ENCODE results near the gene GPHN.

Gene GPHN

GRCh38 chr14:66595394-66595793 lies 87.4 kb downstream of the GPHN start:
- TF ChIP-seq, protein P1, sequence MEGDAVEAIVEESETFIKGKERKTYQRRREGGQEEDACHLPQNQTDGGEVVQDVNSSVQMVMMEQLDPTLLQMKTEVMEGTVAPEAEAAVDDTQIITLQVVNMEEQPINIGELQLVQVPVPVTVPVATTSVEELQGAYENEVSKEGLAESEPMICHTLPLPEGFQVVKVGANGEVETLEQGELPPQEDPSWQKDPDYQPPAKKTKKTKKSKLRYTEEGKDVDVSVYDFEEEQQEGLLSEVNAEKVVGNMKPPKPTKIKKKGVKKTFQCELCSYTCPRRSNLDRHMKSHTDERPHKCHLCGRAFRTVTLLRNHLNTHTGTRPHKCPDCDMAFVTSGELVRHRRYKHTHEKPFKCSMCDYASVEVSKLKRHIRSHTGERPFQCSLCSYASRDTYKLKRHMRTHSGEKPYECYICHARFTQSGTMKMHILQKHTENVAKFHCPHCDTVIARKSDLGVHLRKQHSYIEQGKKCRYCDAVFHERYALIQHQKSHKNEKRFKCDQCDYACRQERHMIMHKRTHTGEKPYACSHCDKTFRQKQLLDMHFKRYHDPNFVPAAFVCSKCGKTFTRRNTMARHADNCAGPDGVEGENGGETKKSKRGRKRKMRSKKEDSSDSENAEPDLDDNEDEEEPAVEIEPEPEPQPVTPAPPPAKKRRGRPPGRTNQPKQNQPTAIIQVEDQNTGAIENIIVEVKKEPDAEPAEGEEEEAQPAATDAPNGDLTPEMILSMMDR (IDR thresholded peaks at IDR 0.05; ENCODE audit: low read depth, low read length, missing control alignments), result no peak
- no peak for DNase-seq (ENCODE audit: low read depth)

GRCh38 chr14:66596241-66596985 lies 88.5 kb downstream of the GPHN start:
- TF ChIP-seq, protein P1 (IDR thresholded peaks at IDR 0.05; ENCODE audit: low read depth, low read length, missing control alignments), result no peak
- no peak for DNase-seq (ENCODE audit: low read depth)

More at GRCh38 chr14:66595394-66595793, 87.4 kb downstream of the GPHN start:
- no peak overlapping the region for H3K4me3 ChIP-seq (ENCODE audit: low read depth, low read length)

DNA sequence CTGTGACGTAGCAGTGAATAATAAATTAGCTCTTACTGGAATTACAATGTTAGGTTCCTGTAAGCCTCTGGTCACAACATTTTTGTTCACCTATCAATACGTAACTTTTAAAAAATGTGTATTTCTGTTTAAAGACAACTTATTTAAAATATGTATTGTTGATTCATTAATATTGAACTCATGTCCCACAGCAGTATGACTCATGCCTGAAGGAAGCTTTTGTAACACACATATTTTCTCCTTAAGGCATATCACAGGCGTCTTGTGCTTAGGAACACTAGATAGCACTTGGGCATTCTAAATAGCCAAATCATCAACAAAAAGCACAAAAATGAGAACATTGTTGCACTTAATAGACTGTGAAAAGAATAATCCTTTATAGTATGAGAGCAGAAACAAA lies 92.5 kb downstream of the GPHN start:
- TF ChIP-seq, protein P1 (IDR thresholded peaks at IDR 0.05; ENCODE audit: low read depth, low read length, missing control alignments), result no peak
- DNase-seq (ENCODE audit: low read depth), result no peak
- no peak overlapping the region for H3K4me3 ChIP-seq (ENCODE audit: low read depth, low read length)

More at GRCh38 chr14:66596241-66596985, 88.5 kb downstream of the GPHN start:
- H3K4me3 ChIP-seq (ENCODE audit: low read depth, low read length), result no peak overlapping the region

GRCh38 chr14:66601932-66602578 lies 94.1 kb downstream of the GPHN start:
- no peak overlapping the region for H3K4me3 ChIP-seq (ENCODE audit: low read depth, low read length)
- TF ChIP-seq, protein P1 (IDR thresholded peaks at IDR 0.05; ENCODE audit: low read depth, low read length, missing control alignments), result no peak
- DNase-seq (ENCODE audit: low read depth), result no peak

GRCh38 chr14:66603945-66604344 lies 96.0 kb downstream of the GPHN start:
- no peak for DNase-seq (ENCODE audit: low read depth)
- TF ChIP-seq, protein P1 (IDR thresholded peaks at IDR 0.05; ENCODE audit: low read depth, low read length, missing control alignments), result no peak
- H3K4me3 ChIP-seq (ENCODE audit: low read depth, low read length), result no peak overlapping the region

DNA sequence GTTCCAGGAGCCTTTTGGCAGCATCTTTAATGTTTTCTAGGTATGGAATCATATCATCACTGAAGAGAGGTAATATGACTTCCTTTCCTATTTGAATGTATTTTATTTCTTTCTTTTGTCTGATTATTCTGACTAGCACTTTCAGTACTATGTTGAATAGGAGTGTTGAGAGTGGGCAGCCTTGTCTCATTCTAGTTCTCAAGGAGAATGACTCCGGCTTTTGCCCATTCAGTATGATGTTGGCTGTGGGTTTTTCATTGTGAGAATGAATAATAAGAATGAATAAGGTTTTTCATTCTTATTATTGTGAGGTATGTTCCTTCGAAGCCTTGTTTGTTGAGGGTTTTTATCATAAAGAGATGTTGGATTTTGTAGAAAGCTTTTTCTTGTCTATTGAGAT lies 98.9 kb downstream of the GPHN start:
- H3K4me3 ChIP-seq (ENCODE audit: low read depth, low read length), result no peak overlapping the region
- no peak for DNase-seq (ENCODE audit: low read depth)
- TF ChIP-seq, protein P1 (IDR thresholded peaks at IDR 0.05; ENCODE audit: low read depth, low read length, missing control alignments), result no peak

Data from GM12864 (cell line).